Right lung (tissue), 10 donors: ENCODE results near the gene CCDC102B. TPM values are rescaled to one million over a fixed set of nuclear protein-coding genes. Genes with fewer than 3 reads are reported as not detected.
A peak's percentile ranks its signal among the peaks of the same experiment; 100 is the strongest.
"Not testable (repeated sequence)": the region's sequence is repeated elsewhere in the genome, so short reads cannot be mapped to it uniquely, and the experiment has no call there.

Source experiments
- DNase-seq, 2 donors: peaks; one replicate each; pipeline ENCODE4 v3.0.0-alpha.2; 2013
- long read RNA-seq, 8 donors: transcript quantifications; one replicate each; lab custom pipeline, GENCODE V29; 2026
- polyA plus RNA-seq, 5 donors: library from polyadenylated mRNA; unstranded; fragments of 120-200 nt; gene quantifications; one replicate each; pipeline versions ENCODE4 v1.2.1 to v1.2.3, GENCODE V29; 2013; ENCODE audit warnings: inconsistent platforms in 1 of 5, low replicate concordance in 1 of 5; ENCODE audit not compliant: insufficient read length in 5 of 5, insufficient read depth in 1 of 5

CCDC102B gene
- 10 to 100 TPM in 4 of 5 donors, 1 to 10 TPM in 1; 9.8 to 20.7 (median 15.8) TPM for polyA plus RNA-seq
- long read RNA-seq, donor 1, partial matches to known transcripts = 0 of 2 reads
- long read RNA-seq, donor 1, other reads (novel, unspliced or antisense) = 0 of 2 reads
- long read RNA-seq, donor 2, partial matches to known transcripts = 0 of 3 reads
- long read RNA-seq, donor 2, other reads (novel, unspliced or antisense) = 0 of 3 reads
- long read RNA-seq, donor 3 = 0 reads
- long read RNA-seq, donor 4, partial matches to known transcripts = 0 of 1 reads
- long read RNA-seq, donor 4, other reads (novel, unspliced or antisense) = 0 of 1 reads
- long read RNA-seq, donor 5, partial matches to known transcripts = 0 of 1 reads
- long read RNA-seq, donor 5, other reads (novel, unspliced or antisense) = 0 of 1 reads
- long read RNA-seq, donor 6 = 0 reads
- long read RNA-seq, donor 7 = 0 reads
- long read RNA-seq, donor 8 = 0 reads

- no peak for DNase-seq
Measured at GRCh38 chr18:68797871-68798270, at the start of gene CCDC102B. CCDC102B (plus strand) TSS chr18:68798080; CDS start chr18:68836764, 38,684 bp downstream.

- no peak for DNase-seq
Measured at GRCh38 chr18:68757126-68757525, 40.8 kb upstream of the CCDC102B start.

- DNase-seq = no peak
Measured at GRCh38 chr18:68759308-68759707, 38.6 kb upstream of the CCDC102B start.

- DNase-seq = no peak
Measured at GRCh38 chr18:68763083-68763482, 34.8 kb upstream of the CCDC102B start.

- no peak for DNase-seq
Measured at GRCh38 chr18:68764016-68764415, 33.9 kb upstream of the CCDC102B start.

DNA sequence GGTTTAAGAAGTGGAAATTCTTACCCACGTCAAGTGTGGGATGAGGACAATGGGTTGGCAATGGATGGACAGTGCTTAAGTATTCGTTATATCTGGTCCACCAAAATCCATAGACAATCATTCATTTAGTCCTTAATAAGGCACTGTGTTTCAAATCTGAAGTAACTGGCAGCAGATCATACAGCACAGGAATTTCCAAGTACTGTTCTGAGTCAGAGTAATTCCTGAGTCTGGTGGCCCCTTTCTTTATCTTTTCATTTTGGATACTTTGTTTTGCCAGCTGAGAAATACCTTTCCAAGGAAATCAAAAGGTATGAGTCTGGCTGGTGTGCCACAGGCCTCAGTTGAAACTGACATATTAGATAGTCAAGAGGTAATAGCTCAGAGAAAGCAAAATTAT, 31.4 kb upstream of the CCDC102B start:
- DNase-seq = no peak

GRCh38 chr18:68769461-68769860, 28.4 kb upstream of the CCDC102B start:
- DNase-seq = peak; percentile 18 to 21

DNA sequence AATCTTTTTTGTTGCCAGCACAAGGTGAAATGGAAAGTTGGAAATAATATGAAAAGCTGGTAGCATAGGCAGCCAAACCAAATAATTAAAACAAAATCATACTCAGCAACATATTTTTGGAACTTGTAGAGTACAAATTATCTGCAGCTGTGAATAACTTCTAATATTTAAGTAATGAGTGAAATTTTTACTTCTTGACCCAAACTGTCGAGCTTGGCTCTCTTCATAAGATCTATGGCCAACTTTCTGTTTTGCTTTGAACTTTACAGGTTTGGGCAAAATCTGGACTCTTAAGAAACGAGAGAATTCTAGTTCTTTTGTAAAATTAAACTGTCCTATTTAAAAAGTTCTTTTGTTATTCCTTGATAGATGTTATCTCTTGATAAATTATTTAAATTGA, 25.6 kb upstream of the CCDC102B start:
- no peak for DNase-seq

DNA sequence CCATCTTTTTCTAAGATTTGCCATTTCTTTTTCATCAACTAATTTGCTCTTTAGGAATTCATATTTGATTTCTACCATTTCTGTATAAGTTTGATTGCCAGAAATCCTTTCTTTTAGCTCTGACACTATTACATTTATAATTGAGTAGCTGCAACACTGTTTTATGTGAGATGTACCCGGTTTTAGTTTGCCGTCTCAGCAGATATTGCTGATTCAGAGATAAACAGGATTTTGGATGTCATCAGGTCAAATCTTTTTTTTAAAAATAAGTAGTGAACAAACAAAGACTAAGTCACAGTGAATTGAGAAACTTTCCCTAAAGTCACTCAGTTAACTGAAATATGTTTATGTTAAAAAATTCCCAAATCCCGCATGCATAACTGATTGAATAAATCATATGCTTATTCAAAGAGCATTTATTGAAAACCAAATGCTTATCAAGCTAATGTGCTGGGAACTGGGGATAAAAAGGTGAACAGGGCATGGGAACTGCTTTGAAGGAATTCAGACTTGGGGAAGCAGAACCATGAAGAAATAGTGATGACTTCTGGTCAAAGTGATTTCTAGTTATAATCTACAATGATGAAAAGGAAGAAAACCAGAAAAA, 19.5 kb upstream of the CCDC102B start:
- DNase-seq = no peak

DNA sequence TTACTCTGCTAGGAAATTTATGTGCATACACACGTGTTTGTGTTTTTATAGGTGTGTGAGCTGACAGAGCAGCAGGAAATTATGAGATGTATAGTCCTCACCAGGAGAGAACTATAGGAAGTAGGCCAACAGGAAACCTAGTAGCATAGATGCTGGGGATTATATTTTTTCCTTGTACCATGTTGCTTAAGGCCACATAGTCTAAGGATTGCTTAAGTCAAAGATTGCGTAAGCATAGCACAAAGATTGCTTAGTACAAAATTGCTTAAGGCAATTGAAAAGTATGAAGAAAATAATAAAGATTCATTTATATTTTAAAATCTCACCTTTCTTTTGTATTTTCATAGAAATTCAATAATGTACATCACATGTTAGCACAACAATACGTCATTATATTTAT, 18.7 kb upstream of the CCDC102B start:
- peak in 1 of 2 donors; percentile 42 for DNase-seq

- DNase-seq = peak; percentile 34 to 45
Measured at GRCh38 chr18:68780802-68781635, 16.9 kb upstream of the CCDC102B start.

DNA sequence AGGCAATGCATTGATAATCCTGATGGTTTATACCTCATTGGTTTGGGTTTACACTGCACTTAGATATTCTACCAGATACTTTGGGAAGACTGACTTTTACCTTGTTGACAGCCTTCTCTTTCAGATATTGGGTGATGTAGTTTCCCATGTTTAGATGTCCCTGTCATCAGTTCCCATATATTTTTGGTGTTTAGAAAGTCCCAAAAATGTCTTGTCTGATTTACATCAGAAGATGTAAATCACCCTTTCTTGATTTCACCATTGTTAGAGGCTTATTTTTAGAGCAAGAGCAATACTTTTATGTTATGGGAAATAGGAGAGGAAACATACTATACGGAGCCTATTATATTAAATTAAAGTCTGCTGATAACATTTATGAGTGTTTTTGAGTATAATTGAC, 14.4 kb upstream of the CCDC102B start:
- no peak for DNase-seq

DNA sequence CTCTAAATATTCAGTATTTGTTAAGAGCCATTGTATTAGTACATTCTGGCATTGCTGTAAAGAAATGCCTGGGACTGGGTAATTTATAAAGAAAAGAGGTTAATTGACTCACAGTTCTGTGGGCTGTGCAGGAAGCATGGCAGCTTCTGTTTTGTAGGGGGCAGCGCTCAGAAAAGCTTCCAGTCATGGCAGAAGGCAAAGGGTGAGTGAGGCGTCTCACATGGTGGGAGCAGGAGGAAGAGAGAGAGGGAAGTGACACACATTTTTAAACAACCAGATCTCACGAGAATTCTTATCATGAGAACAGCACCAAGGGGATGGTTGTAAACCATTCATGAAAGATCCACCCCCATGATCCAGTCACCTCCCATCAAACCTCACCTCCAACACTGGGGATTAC, 13.8 kb upstream of the CCDC102B start:
- no peak for DNase-seq

- DNase-seq = not testable (repeated sequence)
Measured at GRCh38 chr18:68790290-68790689, 7.6 kb upstream of the CCDC102B start.

- no peak for DNase-seq
Measured at GRCh38 chr18:68791801-68792200, 6.1 kb upstream of the CCDC102B start.

- DNase-seq = no peak
Measured at GRCh38 chr18:68793951-68794350, 3.9 kb upstream of the CCDC102B start.

- peak; percentile 23 to 55 for DNase-seq
Measured at GRCh38 chr18:68796936-68797690, 767 bp upstream of the CCDC102B start.

DNA sequence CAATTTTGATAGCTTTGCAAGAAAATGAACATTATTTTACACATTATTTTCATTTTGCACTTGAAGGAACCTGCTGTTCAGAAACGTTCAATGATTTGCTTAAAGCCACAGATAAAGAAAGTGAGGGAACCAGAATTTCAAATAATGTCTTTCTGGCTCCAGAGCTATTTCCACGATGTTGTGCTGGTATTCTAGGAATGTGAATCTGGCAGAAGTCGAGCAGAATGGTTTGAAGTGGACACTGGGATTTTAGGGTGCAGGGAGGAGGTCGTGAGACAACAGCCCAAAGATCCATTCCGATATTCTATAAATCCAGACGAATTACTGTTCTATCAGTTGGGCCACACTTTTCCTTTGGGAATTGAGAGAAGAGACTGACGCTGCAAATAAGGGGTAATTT, 2.2 kb downstream of the CCDC102B start:
- no peak for DNase-seq

DNA sequence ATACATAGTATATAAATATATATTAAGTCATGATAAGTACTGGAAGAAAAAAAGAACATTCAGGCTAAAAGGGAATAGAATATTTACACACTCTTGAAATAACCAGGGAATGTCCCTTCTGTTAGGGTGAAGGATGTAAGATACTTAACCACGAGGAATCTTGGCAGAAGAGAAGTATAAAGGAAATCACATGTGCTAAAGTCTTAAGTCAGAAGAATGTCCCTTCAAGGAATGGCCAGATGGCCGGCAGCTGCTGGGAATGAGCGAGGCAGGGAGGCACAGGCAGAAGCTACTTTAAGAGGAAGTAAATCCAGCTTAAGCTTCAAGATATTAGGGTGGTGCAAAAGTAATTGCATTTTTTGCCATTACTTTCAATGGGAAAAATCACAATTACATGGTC, 5.5 kb downstream of the CCDC102B start:
- peak; percentile 72 to 79 for DNase-seq

DNA sequence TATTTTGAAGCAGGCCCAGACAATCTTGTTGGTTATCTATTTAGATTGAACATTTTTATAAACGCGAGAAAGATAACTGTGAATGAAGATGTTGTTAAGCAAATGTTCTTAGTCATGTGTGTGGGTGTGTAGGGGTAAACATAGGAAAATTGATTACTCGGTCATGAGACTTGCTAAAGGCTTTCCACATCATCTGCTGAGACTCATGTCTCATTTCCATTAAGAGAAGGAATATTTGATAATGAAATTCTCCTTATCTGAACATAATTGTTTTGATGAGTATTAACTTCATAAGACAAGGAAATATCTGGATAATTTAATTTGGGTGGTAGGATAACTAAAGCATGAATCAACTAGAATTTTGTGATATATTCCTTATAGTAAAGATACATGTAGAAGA, 19.7 kb downstream of the CCDC102B start:
- no peak for DNase-seq

- no peak for DNase-seq
Measured at GRCh38 chr18:68818584-68818983, 20.7 kb downstream of the CCDC102B start.

DNA sequence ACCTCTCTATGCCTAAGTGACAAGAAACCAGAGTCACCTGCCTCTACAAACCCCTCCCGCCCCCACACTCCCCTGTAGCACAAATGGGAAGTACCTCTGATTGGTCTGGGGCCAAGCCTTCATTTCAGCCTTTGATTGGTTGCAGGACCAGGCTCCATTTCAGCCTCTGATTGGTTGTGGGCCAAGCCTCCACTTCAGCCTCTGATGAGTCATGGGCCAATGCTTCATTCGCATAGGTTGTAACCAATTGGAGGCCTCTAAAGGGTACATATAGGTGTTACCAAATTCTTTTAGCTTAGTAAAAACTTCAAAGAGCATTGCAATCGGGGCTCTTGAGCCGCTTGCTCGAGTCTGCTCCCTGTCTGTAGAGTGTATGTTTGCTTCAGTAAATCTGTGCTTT, 25.0 kb downstream of the CCDC102B start:
- DNase-seq = no peak
